ENCODE results near the gene CARD11.

Gene CARD11

DNA sequence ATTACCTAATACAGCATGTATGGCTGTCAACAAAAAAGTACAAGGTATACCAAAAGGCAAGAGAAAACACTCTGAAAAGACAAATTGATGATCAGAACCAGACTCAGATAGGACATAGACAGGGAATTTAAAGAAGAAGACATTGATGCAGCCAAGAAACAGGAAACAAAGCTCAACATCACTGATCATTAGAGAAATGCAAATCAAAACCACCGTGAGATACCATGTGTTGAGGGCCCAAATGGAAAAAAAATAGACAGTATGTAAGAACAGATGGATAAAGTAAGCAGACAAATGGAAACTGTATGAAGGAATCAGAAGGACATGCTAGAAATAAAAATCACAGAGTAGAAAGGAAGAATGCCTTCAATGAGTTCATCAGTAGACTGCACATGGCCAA is 23.3 kb downstream of the CARD11 start:
- no peak for DNase-seq (ENCODE audit: low spot score)

DNA sequence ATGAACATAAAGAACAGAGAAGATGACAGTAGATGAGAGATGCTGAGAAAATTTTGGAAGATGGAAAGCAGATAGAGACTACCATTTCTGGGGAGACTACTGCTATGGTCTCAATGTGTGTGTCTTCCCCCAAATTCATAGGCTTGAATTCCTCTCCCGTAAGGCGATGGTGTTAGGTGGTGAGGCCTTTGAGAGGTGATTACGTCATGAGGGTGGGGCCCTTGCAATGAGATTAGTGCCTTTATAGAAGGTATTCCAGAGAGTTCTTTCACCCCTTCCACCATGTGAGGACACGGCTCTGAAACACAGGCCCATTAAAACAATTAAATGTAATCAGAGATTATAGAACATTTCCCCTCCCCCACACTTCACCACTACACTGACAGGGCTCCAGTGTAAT is 23.9 kb downstream of the CARD11 start:
- no peak for DNase-seq (ENCODE audit: low spot score)

DNA sequence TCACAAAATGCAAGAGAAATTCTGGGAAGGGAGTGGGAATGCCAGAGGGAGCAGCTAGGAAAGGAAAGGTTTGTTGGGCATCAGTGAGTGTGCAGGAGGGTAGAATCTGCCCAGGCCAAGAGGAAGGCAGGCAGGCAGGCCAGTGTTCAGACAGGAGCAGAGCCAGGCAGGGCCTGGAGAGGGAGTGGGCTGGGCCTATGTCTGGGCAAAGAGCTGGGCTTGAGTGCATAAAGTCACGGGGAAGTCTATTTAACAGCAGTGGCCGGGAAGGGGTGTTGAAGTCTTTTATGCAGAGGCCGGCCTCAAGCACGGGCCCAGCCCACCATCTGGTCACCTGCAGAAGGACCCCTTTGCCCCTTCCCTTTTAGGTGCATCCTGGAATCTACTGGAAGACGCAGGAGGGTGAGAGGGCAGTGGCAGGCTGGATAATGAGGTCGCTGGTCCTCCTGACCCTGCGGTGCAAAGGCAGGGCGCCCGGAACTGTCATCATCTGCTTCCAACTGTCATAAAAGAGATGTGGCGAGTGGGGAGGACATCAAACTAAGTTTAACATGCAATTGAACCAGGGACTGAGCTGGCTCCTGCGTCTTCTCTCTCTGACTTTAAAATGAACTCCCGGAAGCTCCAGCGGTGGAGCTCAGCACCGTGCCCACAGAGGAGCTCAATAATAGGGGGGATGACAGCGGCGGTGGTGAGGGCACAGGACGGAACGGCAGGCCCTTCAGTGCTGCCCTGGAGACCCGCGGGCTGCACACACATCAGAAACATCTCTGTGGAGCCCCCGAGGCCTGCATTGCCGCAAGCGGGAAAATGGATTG is 29.5 kb downstream of the CARD11 start:
- DNase-seq (ENCODE audit: low spot score): no peak

DNA sequence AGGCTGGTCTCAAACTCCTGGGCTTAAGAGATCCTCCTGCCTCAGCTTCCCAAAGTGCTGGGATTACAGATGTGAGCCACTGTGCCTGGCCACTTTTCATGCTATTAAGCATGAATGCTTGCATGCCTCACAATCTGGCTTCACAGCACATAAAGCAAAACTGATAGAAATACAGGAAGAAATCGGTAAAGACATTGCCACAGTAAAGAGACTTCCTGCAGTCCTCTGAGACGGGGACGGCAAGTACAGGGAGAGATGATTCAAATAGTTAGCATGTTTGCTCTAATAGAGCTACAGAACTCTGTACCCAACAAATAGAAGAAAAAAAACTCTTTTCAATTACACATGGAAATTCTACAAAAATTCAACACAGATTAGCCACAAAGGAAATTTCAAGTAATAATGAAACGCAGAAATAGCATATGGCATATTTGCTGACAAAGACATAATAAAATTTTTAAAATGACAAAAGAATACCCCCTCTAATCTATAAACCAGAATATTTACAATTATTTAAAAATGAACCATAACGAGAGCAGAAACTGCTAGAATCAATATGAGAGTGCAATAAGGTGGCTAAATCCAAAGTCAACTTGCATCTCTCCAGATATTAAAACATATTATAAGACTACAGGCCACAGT is 32.3 kb downstream of the CARD11 start:
- DNase-seq (ENCODE audit: low spot score): peak; percentile 23

DNA sequence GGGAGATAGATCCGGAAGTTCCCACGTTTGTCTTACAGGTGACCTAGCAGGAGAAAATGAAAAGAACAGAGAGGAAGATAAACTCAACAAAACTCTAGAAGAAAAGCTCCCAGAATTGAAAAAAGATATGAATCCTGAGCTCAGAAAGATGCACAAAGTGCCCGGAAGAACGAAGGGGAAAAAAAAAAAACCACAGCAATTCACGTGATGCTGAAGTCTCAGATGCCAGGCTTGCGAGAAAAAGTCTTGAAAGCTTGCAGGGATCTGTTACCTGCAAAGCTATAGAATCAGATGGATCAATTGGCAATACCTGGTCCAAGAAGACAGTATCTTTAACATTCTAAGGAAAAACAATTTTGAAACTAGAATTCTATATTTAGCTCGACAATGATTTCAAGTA is 33.5 kb downstream of the CARD11 start:
- peak; percentile 17 for DNase-seq (ENCODE audit: low spot score)

DNA sequence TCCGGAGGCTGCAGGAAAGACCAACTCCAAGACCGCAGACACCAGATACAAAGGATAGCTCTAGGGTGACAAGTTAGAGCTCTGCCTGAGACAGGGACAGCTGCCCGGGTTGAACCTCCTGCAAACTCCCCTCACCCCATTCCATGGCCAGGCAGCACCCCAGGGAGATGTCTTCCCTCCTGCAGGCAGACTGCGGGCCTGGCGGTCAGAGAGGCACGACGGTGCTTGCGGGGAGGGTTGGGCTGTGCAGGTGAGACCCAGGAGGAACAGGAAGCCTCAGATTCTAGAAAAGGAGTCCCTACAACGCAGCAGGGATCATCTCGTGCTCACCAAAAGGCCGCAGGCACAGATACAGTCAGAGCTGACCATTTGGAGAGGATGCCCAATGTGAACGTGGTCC is 34.6 kb downstream of the CARD11 start:
- no peak for DNase-seq (ENCODE audit: low spot score)

DNA sequence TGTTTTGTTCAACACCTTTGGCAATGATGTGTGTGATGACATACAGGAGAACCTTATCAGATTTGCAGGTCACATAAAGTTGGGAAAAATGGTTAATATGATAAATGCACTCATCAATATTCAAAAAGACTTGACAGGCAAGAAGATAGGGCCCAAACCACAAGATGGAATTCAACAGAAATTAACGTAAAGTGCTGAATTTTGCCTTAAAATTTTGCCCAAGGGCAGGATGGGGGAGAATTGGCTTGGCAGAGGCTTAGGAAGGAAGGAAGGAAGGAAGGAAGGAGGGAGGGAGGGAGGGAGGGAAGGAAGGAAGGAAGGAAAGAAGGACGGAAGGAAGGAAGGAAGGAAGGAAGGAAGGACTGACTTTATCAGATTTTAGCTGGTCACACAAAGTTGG is 35.3 kb downstream of the CARD11 start:
- DNase-seq (ENCODE audit: low spot score): no peak

DNA sequence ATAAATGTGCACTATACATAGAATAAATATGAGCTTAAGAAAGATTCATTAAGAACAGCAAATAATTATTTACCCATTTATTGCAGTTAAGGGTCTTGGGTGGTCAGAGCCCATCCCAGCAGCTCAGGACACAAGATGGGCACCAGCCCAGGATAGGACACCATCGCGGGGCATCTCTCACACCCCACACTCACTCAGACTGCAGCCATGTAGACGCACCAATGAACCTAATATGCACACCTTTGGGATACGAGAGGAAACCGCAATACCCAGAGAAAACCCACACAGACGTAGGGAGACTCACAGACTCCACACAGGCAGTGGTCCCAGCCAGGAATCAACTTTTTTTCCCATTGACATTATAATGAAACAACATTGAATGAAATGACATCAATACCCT is 36.0 kb downstream of the CARD11 start:
- DNase-seq (ENCODE audit: low spot score): no peak

DNA sequence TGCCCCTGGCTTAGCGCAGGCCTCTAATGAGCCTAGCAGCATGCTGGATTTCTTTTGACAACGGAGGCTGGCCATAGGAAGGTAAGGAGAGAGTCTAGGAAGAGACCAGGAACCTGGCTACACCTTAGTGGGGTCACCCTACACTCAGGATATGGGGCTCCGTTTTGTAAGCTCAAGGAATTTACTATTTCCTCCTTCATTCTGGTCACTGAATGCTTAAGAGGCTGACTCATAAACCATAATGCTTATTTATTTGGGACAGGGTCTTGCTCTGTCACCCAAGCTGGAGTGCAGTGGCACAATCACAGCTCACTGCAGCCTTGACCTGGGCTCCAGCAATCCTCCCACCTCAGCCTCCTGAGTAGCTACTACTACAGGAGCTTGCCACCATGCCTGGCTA is 38.4 kb downstream of the CARD11 start:
- no peak for DNase-seq (ENCODE audit: low spot score)

DNA sequence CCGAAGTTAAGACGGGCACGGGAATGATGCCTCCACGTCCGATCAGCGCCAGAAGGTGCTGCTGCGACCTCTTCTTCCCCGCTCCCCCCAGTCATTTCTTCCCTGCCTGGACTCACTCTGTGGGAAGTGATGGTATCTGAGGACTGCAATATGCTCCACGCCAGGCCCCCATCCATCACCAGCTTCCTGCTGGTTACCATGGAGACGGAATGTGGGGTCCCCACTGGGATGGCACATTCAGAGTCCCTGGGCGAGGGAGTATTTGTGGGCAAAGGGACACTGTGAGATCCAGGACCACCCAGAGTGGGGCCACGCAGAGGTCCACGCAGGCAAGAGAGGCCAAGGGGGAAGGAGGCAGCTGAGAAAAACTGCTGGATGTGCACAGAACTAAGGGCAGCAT is 39.7 kb downstream of the CARD11 start:
- DNase-seq (ENCODE audit: low spot score): no peak

DNA sequence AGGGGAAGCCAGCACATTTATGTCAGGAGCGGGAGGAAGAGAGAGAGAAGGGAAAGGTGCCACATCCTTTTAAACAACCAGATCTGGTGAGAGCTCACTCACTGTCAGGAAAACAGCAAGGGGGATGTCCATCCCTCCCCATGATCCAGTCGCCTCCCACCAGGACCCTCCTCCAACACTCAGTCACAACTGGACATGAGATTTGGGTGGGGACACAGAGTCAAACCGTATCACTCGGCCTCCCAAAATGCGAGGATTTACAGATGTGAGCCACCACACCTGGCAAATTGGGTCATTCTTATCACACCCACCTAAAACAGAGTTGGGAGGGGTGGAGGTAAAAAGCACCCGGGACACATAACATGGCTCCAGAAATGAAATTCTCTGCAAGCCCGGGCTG is 41.0 kb downstream of the CARD11 start:
- DNase-seq (ENCODE audit: low spot score): no peak

DNA sequence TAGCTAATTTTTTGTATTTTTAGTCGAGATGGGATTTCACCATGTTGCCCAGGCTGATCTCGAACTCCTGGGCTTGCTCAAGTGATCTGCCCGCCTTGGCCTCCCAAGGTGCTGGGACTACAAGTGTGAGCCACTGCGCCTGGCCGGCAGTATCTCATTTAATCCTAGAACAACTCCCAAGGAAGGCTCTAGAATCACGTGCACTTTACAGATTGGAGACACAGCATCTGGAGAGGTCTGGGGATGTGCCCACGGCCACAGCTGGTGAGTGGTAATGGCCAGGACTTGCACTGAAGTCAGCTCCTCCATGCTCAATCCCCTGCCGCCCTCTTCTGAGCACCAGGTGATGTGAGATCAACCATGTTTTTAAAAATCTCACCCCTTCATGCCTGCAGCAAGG is 43.1 kb downstream of the CARD11 start:
- no peak for DNase-seq (ENCODE audit: low spot score)

DNA sequence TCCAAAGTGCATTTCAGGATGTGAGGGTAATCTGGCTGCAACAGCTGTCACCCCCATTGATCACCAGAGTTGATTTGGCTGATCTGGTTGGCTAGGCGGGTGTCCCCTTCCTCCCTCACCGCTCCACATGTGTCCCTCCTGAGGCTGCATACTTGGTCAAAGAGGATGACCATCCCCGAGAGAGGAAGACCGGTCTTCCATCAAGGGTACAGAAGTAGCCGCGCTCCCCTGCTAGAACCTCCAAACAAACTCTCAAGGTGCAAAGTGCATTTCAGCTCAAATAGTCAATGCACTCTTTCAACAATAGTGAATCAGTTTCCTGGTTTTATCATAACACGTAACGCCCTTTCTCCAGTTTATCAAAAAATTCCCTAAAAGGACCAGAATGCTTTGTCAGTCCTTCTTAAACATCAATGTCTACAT is 44.6 kb downstream of the CARD11 start:
- no peak for DNase-seq (ENCODE audit: low spot score)

DNA sequence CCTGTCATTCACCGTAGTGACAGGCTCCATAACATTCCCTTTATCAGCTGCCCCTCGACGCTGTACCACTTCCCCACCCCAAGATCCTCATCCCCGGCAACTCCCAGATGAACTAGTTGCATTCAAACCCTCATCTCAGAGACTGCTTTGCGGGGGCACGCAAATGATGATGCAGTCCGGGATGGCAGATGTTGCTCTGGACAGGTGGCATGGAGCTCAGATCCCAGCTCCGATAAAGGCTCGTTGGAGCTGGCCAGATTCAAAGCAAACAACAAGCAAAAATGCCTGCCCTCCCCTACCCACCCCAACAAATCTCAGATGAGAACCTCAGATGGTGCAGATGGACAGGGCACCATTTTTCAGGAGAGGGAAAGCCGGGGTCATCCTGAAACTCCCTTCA is 46.7 kb downstream of the CARD11 start:
- DNase-seq (ENCODE audit: low spot score): no peak

DNA sequence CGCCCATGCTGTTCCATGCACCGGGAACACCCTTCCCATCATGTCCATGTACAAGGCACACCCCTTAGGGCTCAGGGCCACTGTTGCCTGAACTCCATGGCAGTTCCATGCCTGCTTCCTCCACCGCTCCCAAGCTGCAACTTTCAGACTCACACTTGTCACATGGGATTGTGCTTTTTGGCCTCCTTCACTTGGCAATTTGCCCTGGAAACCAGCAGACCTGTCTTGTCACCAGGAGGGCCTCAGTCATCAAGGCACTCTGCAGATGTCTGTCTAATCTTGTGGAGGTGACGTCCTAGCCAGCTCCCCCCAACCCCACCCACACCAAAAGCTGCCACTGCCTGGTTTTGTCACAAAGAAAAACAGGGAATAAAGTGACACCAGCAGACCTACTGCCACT is 47.5 kb downstream of the CARD11 start:
- no peak for DNase-seq (ENCODE audit: low spot score)

DNA sequence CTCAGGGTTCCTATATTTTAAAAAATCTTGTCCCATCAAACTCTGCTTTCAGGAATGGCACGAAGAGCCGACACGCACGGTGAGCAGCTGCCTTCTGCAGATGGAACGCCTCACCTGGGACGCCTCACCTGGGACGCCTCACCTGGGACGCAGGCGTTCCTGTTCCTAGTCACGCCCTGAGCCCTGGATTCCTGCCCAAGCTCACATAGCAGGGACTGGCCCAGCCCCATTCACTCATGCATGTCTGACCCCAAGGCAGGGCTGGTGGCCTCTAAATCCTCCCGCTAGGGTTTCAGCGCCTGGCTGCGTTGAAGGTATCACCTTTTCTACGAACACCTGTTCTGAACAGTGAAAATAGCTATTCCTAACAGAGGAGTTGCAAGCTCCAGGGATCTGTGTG is 49.8 kb downstream of the CARD11 start:
- no peak for DNase-seq (ENCODE audit: low spot score)

DNA sequence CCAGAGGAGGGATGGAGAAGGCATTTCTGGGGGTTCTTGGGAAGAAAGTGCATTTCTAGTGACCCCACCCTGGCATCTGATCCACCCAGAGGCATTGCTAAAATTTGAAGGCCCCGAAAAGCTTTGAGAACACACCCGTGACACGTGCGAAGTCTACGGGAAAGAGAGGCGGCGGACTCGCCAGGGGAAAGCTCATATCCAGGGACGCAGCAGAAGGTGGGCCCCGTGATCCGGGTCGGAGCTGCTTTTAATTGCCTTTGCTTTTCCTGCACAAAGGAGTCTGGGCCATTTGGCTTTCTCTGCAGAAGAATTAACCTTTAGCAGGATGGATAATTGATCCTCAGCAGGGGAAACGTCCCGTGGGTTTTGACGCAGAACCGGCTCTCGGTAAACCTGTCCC is 50.3 kb downstream of the CARD11 start:
- no peak for DNase-seq (ENCODE audit: low spot score)

DNA sequence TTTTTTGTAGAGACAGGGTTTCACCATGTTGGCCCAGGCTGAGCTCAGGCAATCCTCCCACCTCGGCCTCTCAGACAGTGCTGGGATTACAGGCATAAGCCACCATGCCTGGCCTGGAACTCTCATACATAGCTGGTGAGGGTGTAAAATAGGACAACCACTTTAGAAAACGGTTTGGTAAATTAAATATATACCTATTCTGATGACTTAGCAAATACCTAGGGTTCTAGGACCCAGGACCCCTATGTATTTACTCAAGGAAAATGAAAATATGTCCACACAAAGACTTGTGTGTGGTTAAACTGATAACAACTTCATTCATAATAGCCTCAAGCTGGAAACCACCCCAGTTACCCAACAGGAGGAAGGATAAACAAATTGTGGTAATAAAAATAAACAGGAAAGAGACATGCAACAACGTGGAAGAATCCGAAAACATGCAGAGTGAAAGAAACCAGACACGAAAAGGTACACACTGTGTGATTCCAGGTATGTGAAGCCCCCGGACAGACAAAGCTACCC is 52.7 kb downstream of the CARD11 start:
- DNase-seq (ENCODE audit: low spot score): no peak

DNA sequence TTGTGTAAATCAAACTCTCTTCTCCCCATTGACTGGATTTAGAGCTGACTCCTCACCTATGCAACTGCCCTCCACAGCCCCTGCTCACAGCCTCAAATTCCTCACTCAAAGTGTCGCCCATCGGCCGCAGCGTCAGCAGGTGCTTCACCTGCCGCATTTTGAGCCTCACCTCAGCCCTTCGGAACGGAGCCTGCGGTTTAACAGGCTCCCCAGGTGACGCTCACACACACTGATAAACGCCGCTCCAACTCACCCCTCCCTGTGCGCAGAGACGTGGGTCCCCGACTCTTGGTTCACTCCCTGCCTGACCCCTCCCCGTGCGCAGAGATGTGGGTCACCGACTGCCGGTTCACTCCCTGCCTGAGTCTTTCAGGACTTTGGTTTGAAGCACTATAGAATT is 57.1 kb downstream of the CARD11 start:
- no peak for DNase-seq (ENCODE audit: low spot score)

DNA sequence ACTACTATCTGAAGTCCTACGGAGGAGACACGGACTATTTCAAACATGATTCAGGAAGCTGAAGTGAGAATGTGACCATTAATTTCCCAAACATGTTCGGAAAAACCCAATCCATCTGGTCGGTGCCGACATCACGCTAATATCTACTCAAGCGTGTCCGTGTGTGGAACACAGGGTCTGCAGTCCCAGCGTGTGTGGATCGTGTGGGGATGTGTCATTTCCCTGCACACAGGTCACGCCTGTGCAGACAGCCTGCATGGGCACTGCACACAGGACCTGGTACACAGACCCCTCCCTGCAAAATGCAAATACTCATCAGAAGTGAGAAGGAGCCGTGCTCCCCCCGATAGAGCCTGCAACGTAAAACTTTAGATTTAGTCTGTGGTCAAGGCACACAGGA is 57.8 kb downstream of the CARD11 start:
- DNase-seq (ENCODE audit: low spot score): no peak

DNA sequence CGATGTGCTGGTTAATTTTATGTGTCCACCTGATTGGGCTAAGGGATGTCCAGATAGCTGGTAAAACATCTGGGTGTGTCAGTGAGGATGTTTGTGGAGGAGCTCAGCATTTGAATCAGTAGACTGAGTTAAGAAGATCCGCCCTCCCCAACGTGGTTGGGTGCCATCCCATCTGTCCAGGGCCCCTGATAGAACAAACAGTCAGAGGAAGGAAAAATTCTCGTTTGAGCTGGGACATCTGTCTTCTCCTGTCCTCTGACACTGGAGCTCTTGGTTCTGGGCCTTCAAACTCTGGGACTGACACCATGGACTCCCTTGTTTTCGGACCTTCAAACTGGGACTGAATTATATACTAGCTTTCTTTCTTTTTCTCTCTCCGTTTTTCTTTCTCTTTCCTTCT is 59.6 kb downstream of the CARD11 start:
- DNase-seq (ENCODE audit: low spot score): no peak

DNA sequence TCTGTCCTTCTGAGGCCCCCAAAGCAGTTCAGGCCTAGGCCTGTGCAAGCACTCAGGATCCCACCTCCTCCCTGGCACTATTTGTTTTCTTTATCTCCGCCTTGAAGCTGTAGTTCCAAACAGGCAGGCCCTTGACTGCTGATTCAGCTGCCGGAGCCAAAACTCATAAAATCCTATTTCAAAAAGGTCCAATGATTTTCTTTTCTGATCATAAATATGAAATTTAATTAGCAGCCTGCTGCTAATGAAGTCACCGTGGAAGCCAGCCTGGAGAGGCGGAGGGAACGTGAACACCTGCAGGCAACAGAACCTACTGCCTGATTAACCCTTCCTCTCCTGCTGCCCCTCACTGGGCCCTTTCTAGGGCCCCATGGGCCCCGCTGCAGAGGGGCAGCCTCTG is 60.1 kb downstream of the CARD11 start:
- DNase-seq (ENCODE audit: low spot score): no peak

DNA sequence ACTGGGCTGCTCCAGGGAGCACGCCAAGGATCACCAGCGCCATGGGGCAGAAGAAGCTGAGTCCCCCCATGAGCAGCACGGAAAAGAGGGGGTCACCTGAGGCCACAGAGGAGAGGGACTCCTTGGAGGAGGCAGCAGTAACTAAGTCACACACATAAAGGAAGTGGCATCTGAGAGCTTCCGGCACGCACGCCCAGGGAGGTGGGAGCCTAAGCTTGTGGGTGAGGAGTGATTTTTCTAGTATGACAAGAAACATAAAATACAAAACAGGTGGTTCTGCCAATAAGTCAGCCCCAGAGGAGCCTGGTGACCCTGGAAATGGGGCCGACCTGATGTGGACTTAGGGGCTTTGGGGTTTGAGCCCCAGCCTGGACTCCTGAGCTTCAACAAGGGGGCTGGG is 60.8 kb downstream of the CARD11 start:
- peak; percentile 67 for DNase-seq (ENCODE audit: low spot score)

DNA sequence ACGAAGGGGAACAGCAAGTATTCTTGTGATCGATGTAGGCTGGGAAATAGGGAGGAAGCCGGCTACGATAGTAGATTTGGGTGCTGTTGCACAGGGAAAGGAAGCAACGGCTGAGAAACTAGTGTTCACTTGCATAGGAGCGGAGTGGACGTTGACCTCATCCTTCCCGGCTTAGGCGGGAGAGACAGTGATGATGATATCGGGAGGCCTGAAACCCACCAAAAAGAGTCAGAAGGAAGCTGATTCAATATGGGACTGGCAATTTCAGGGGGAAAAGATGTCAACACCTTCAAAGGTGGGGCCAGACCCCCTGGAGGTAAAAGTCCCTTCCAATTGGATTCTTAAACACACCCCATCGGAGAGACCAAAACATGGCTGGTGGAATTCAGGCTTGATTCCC is 61.3 kb downstream of the CARD11 start:
- no peak for DNase-seq (ENCODE audit: low spot score)
